Trophoblast cell (in vitro differentiated cells and primary cell): ENCODE data around the gene DHRSX.

Experiments used
- DNase-seq, 2 donors: peaks; one replicate each; pipeline ENCODE4 v3.0.0-alpha.2; 2016
- H2AFZ ChIP-seq: 2 replicates; pipeline ENCODE4 v1.6.1; 2013; ENCODE audit warnings: low read length, moderate library complexity, mild to moderate bottlenecking; ENCODE audit not compliant: insufficient read depth, poor library complexity
- H2AK5ac ChIP-seq: 2 replicates; pipeline ENCODE4 v1.6.1; 2013; ENCODE audit warnings: mild to moderate bottlenecking, low read length
- H2BK120ac ChIP-seq: 2 replicates; pipeline ENCODE4 v1.6.1; 2013; ENCODE audit warnings: low read length, mild to moderate bottlenecking, moderate library complexity; ENCODE audit not compliant: insufficient read depth, poor library complexity
- H2BK12ac ChIP-seq: 2 replicates; pipeline ENCODE4 v1.6.1; 2013; ENCODE audit warnings: mild to moderate bottlenecking, low read length, moderate library complexity
- H2BK5ac ChIP-seq: 2 replicates; pipeline ENCODE4 v1.6.1; 2013; ENCODE audit warnings: low read length, low read depth, moderate library complexity, mild to moderate bottlenecking; ENCODE audit not compliant: poor library complexity
- H3K14ac ChIP-seq: 2 replicates; pipeline ENCODE4 v1.6.1; 2013; ENCODE audit warnings: mild to moderate bottlenecking, low read length
- H3K18ac ChIP-seq: 2 replicates; pipeline ENCODE4 v1.6.1; 2013; ENCODE audit warnings: mild to moderate bottlenecking, low read length
- H3K23ac ChIP-seq: 2 replicates; pipeline ENCODE4 v1.6.1; 2013; ENCODE audit warnings: low read length
- H3K27ac ChIP-seq: 2 replicates; pipeline ENCODE4 v1.5.1; 2013; ENCODE audit warnings: low read depth, mild to moderate bottlenecking, inconsistent platforms, low read length, moderate library complexity
- H3K27me3 ChIP-seq: 2 replicates; pipeline ENCODE4 v1.6.1; 2013; ENCODE audit warnings: inconsistent platforms, mild to moderate bottlenecking, low read length, moderate library complexity; ENCODE audit not compliant: insufficient read depth
- H3K36me3 ChIP-seq, 2 experiments: 1 replicate in 1 of 2; 2 replicates in 1 of 2; pipeline ENCODE4 v1.6.1; 2013; ENCODE audit warnings: low read length in 2 of 2, mild to moderate bottlenecking in 2 of 2, moderate library complexity in 1 of 2; ENCODE audit not compliant: insufficient read depth in 2 of 2, control insufficient read depth in 1 of 2
- H3K4ac ChIP-seq: 2 replicates; pipeline ENCODE4 v1.6.1; 2013; ENCODE audit warnings: low read depth, mild to moderate bottlenecking, low read length, moderate library complexity
- H3K4me1 ChIP-seq, 2 experiments: 1 replicate in 1 of 2; 2 replicates in 1 of 2; pipeline ENCODE4 v1.6.1; 2013; ENCODE audit warnings: low read length in 2 of 2, mild to moderate bottlenecking in 2 of 2, moderate library complexity in 1 of 2; ENCODE audit not compliant: insufficient read depth in 2 of 2, control insufficient read depth in 1 of 2
- H3K4me2 ChIP-seq: 2 replicates; pipeline ENCODE4 v1.6.1; 2013; ENCODE audit warnings: inconsistent platforms, mild to moderate bottlenecking, low read length, moderate library complexity
- H3K4me3 ChIP-seq: 2 replicates; pipeline ENCODE4 v1.5.1; 2013; ENCODE audit warnings: mild to moderate bottlenecking, low read depth, low read length, inconsistent platforms
- H3K79me1 ChIP-seq: one replicate; pipeline ENCODE4 v1.6.1; 2013; ENCODE audit warnings: low read length
- H3K79me2 ChIP-seq: 2 replicates; pipeline ENCODE4 v1.6.1; 2013; ENCODE audit warnings: low read length, mild to moderate bottlenecking; ENCODE audit not compliant: control insufficient read depth, insufficient read depth, poor library complexity
- H3K9ac ChIP-seq: 2 replicates; pipeline ENCODE4 v1.6.1; 2013; ENCODE audit warnings: mild to moderate bottlenecking, low read length
- H3K9me3 ChIP-seq: 2 replicates; pipeline ENCODE4 v1.6.1; 2013; ENCODE audit warnings: low read depth, mild to moderate bottlenecking, control low read depth, inconsistent platforms, low read length; ENCODE audit not compliant: insufficient read depth
- H4K12ac ChIP-seq: 2 replicates; pipeline ENCODE4 v1.6.1; 2013; ENCODE audit warnings: low read depth, mild to moderate bottlenecking, low read length, moderate library complexity
- H4K8ac ChIP-seq: 2 replicates; pipeline ENCODE4 v1.6.1; 2013; ENCODE audit warnings: low read depth, mild to moderate bottlenecking, low read length, moderate library complexity
- H4K91ac ChIP-seq: one replicate; pipeline ENCODE4 v1.6.1; 2013; ENCODE audit warnings: low read depth, mild to moderate bottlenecking, low read length, moderate library complexity
- WGBS: extraction: QIAGEN DNeasy Blood & Tissue Kit; methylation state at CpG from one replicate; pipeline ENCODE4 v1.1.7; 2013; ENCODE audit warnings: missing lambda C conversion rate; ENCODE audit not compliant: insufficient read length, insufficient coverage; ENCODE audit errors: extremely low coverage; 5-methylcytosine and 5-hydroxymethylcytosine counted together

DHRSX gene

GRCh38 chrX:2503591-2504500 is 3.1 kb upstream of the DHRSX start:
- H3K9ac ChIP-seq = no peak overlapping the region
- H2BK12ac ChIP-seq = no peak overlapping the region
- H2BK120ac ChIP-seq = no peak overlapping the region
- no peaks in the 10 kb centered on the region for H3K36me3 ChIP-seq
- H3K27me3 ChIP-seq = no peaks in the 10 kb centered on the region
- H4K8ac ChIP-seq = no peak overlapping the region
- no peak overlapping the region for H3K23ac ChIP-seq
- peaks cover 22% of the 10 kb centered on the region for H3K79me1 ChIP-seq
- DNase-seq = no peak
- no peak overlapping the region for H2AFZ ChIP-seq
- H3K4me2 ChIP-seq = no peak overlapping the region
- no peaks in the 10 kb centered on the region for H3K9me3 ChIP-seq
- H3K4me1 ChIP-seq = peaks cover 20 to 22% of the 10 kb centered on the region in 2 experiments
- peak overlapping the region; percentile 0 for H4K91ac ChIP-seq
- H3K18ac ChIP-seq = no peak overlapping the region
- H3K79me2 ChIP-seq = peaks cover 9% of the 10 kb centered on the region
- no CpG with 5 or more reads among the region's 13 CpGs for WGBS
- no peak overlapping the region for H3K27ac ChIP-seq
- H3K14ac ChIP-seq = no peak overlapping the region
- H2BK5ac ChIP-seq = no peak overlapping the region
- H3K4ac ChIP-seq = no peak overlapping the region
- H3K4me3 ChIP-seq = no peak overlapping the region
- H4K12ac ChIP-seq = no peak overlapping the region
- no peak overlapping the region for H2AK5ac ChIP-seq

GRCh38 chrX:2502668-2503519 is 2.1 kb upstream of the DHRSX start:
- no peaks in the 10 kb centered on the region for H3K27me3 ChIP-seq
- H3K4ac ChIP-seq = no peak overlapping the region
- H3K9ac ChIP-seq = no peak overlapping the region
- peaks cover 20 to 23% of the 10 kb centered on the region in 2 experiments for H3K4me1 ChIP-seq
- peak overlapping the region; percentile 83 for H2BK120ac ChIP-seq
- peak overlapping the region; percentile 63 for H3K27ac ChIP-seq
- H4K12ac ChIP-seq = no peak overlapping the region
- H2BK12ac ChIP-seq = peak overlapping the region; percentile 79
- H3K14ac ChIP-seq = peak overlapping the region; percentile 22
- H3K9me3 ChIP-seq = no peaks in the 10 kb centered on the region
- no peak overlapping the region for H2AK5ac ChIP-seq
- H3K79me2 ChIP-seq = peaks cover 11% of the 10 kb centered on the region
- no peak overlapping the region for H3K23ac ChIP-seq
- WGBS = no CpG with 5 or more reads among the region's 19 CpGs
- H2AFZ ChIP-seq = no peak overlapping the region
- H3K18ac ChIP-seq = no peak overlapping the region
- no peak overlapping the region for H3K4me3 ChIP-seq
- DNase-seq = peak; percentile 96 to 98
- peaks cover 22% of the 10 kb centered on the region for H3K79me1 ChIP-seq
- peak overlapping the region; percentile 98 for H4K91ac ChIP-seq
- H3K36me3 ChIP-seq = no peaks in the 10 kb centered on the region
- H3K4me2 ChIP-seq = no peak overlapping the region
- H2BK5ac ChIP-seq = peak overlapping the region; percentile 73
- peak overlapping the region; percentile 62 for H4K8ac ChIP-seq

GRCh38 chrX:2502120-2502667 is 1.4 kb upstream of the DHRSX start:
- H2BK5ac ChIP-seq = peak overlapping the region; percentile 73
- no peak for DNase-seq
- H3K79me1 ChIP-seq = peaks cover 22% of the 10 kb centered on the region
- peaks cover 20 to 23% of the 10 kb centered on the region in 2 experiments for H3K4me1 ChIP-seq
- no peaks in the 10 kb centered on the region for H3K9me3 ChIP-seq
- peak overlapping the region; percentile 63 for H3K27ac ChIP-seq
- H3K4ac ChIP-seq = no peak overlapping the region
- peak overlapping the region; percentile 6 for H4K12ac ChIP-seq
- WGBS = no CpG with 5 or more reads among the region's 5 CpGs
- peaks cover 11% of the 10 kb centered on the region for H3K79me2 ChIP-seq
- no peak overlapping the region for H3K23ac ChIP-seq
- peak overlapping the region; percentile 28 for H2AK5ac ChIP-seq
- no peak overlapping the region for H3K4me2 ChIP-seq
- H2AFZ ChIP-seq = no peak overlapping the region
- peak overlapping the region; percentile 98 for H4K91ac ChIP-seq
- H3K18ac ChIP-seq = peak overlapping the region; percentile 29
- no peak overlapping the region for H3K9ac ChIP-seq
- peak overlapping the region; percentile 95 for H4K8ac ChIP-seq
- H3K36me3 ChIP-seq = no peaks in the 10 kb centered on the region
- no peak overlapping the region for H3K4me3 ChIP-seq
- H3K27me3 ChIP-seq = no peaks in the 10 kb centered on the region
- peak overlapping the region; percentile 22 for H3K14ac ChIP-seq
- H2BK12ac ChIP-seq = peak overlapping the region; percentile 79
- peak overlapping the region; percentile 83 for H2BK120ac ChIP-seq

DNA sequence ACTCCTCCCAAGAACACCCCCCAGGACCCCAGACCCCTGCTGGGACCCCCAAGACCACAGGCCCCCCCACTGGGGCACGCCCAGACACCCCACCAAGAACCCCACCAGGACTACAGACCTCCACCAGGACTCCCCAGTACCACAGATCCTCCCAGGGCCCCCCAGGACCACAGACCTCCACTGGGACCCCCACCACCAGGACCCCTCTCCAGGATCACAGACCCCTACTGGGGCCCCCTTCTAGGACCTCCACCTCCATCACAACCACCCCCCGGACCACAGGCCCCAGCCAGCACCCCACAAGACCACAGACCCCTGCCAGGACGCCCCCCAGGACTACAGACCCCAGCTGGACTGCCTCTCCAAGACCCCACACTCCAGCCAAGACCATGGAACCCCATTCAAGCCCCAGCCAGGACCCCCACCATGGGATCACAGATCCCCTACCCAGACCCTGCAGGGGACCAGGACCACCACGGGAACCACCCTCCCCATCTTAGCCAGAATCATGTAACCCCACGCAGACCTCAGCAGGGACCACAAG is 855 bp upstream of the DHRSX start:
- Histone ChIP-seq H2AK5ac (peak overlapping the region; percentile 40), H3K18ac (peak overlapping the region; percentile 77), H4K12ac (peak overlapping the region; percentile 83), H3K79me2 (peaks cover 11% of the 10 kb centered on the region), H3K14ac (peak overlapping the region; percentile 87), H3K4me2 (peak overlapping the region; percentile 58), H3K9ac (no peak overlapping the region), H3K27me3 (no peaks in the 10 kb centered on the region), H4K8ac (peak overlapping the region; percentile 95), H3K4me1 (peaks cover 20 to 23% of the 10 kb centered on the region in 2 experiments), H3K4ac (peak overlapping the region; percentile 72), H4K91ac (peak overlapping the region; percentile 98), H3K23ac (no peak overlapping the region), H2BK12ac (peak overlapping the region; percentile 96), H2BK120ac (peak overlapping the region; percentile 83), H3K36me3 (no peaks in the 10 kb centered on the region), H2AFZ (no peak overlapping the region), H3K9me3 (no peaks in the 10 kb centered on the region), H3K4me3 (no peak overlapping the region), H2BK5ac (no peak overlapping the region), H3K27ac (no peak overlapping the region), H3K79me1 (peaks cover 22% of the 10 kb centered on the region)
- no peak for DNase-seq
- no CpG with 5 or more reads among the region's 5 CpGs for WGBS
